Trophoblast cell (in vitro differentiated cells and primary cell): ENCODE data around the gene TPMT.
"Not testable (repeated sequence)": the region's sequence is repeated elsewhere in the genome, so short reads cannot be mapped to it uniquely, and the experiment has no call there.

ENCODE experiments used
- DNase-seq, 2 donors: peaks; one replicate each; pipeline ENCODE4 v3.0.0-alpha.2; 2016
- H2AFZ ChIP-seq: 2 replicates; pipeline ENCODE4 v1.6.1; 2013; ENCODE audit warnings: low read length, moderate library complexity, mild to moderate bottlenecking; ENCODE audit not compliant: insufficient read depth, poor library complexity
- H2AK5ac ChIP-seq: 2 replicates; pipeline ENCODE4 v1.6.1; 2013; ENCODE audit warnings: mild to moderate bottlenecking, low read length
- H2BK120ac ChIP-seq: 2 replicates; pipeline ENCODE4 v1.6.1; 2013; ENCODE audit warnings: low read length, mild to moderate bottlenecking, moderate library complexity; ENCODE audit not compliant: insufficient read depth, poor library complexity
- H2BK12ac ChIP-seq: 2 replicates; pipeline ENCODE4 v1.6.1; 2013; ENCODE audit warnings: mild to moderate bottlenecking, low read length, moderate library complexity
- H2BK5ac ChIP-seq: 2 replicates; pipeline ENCODE4 v1.6.1; 2013; ENCODE audit warnings: low read length, low read depth, moderate library complexity, mild to moderate bottlenecking; ENCODE audit not compliant: poor library complexity
- H3K14ac ChIP-seq: 2 replicates; pipeline ENCODE4 v1.6.1; 2013; ENCODE audit warnings: mild to moderate bottlenecking, low read length
- H3K18ac ChIP-seq: 2 replicates; pipeline ENCODE4 v1.6.1; 2013; ENCODE audit warnings: mild to moderate bottlenecking, low read length
- H3K23ac ChIP-seq: 2 replicates; pipeline ENCODE4 v1.6.1; 2013; ENCODE audit warnings: low read length
- H3K27ac ChIP-seq: 2 replicates; pipeline ENCODE4 v1.5.1; 2013; ENCODE audit warnings: low read depth, mild to moderate bottlenecking, inconsistent platforms, low read length, moderate library complexity
- H3K27me3 ChIP-seq: 2 replicates; pipeline ENCODE4 v1.6.1; 2013; ENCODE audit warnings: inconsistent platforms, mild to moderate bottlenecking, low read length, moderate library complexity; ENCODE audit not compliant: insufficient read depth
- H3K36me3 ChIP-seq, 2 experiments: 1 replicate in 1 of 2; 2 replicates in 1 of 2; pipeline ENCODE4 v1.6.1; 2013; ENCODE audit warnings: low read length in 2 of 2, mild to moderate bottlenecking in 2 of 2, moderate library complexity in 1 of 2; ENCODE audit not compliant: insufficient read depth in 2 of 2, control insufficient read depth in 1 of 2
- H3K4ac ChIP-seq: 2 replicates; pipeline ENCODE4 v1.6.1; 2013; ENCODE audit warnings: low read depth, mild to moderate bottlenecking, low read length, moderate library complexity
- H3K4me1 ChIP-seq, 2 experiments: 1 replicate in 1 of 2; 2 replicates in 1 of 2; pipeline ENCODE4 v1.6.1; 2013; ENCODE audit warnings: low read length in 2 of 2, mild to moderate bottlenecking in 2 of 2, moderate library complexity in 1 of 2; ENCODE audit not compliant: insufficient read depth in 2 of 2, control insufficient read depth in 1 of 2
- H3K4me2 ChIP-seq: 2 replicates; pipeline ENCODE4 v1.6.1; 2013; ENCODE audit warnings: inconsistent platforms, mild to moderate bottlenecking, low read length, moderate library complexity
- H3K4me3 ChIP-seq: 2 replicates; pipeline ENCODE4 v1.5.1; 2013; ENCODE audit warnings: mild to moderate bottlenecking, low read depth, low read length, inconsistent platforms
- H3K79me1 ChIP-seq: one replicate; pipeline ENCODE4 v1.6.1; 2013; ENCODE audit warnings: low read length
- H3K79me2 ChIP-seq: 2 replicates; pipeline ENCODE4 v1.6.1; 2013; ENCODE audit warnings: low read length, mild to moderate bottlenecking; ENCODE audit not compliant: control insufficient read depth, insufficient read depth, poor library complexity
- H3K9ac ChIP-seq: 2 replicates; pipeline ENCODE4 v1.6.1; 2013; ENCODE audit warnings: mild to moderate bottlenecking, low read length
- H3K9me3 ChIP-seq: 2 replicates; pipeline ENCODE4 v1.6.1; 2013; ENCODE audit warnings: low read depth, mild to moderate bottlenecking, control low read depth, inconsistent platforms, low read length; ENCODE audit not compliant: insufficient read depth
- H4K12ac ChIP-seq: 2 replicates; pipeline ENCODE4 v1.6.1; 2013; ENCODE audit warnings: low read depth, mild to moderate bottlenecking, low read length, moderate library complexity
- H4K8ac ChIP-seq: 2 replicates; pipeline ENCODE4 v1.6.1; 2013; ENCODE audit warnings: low read depth, mild to moderate bottlenecking, low read length, moderate library complexity
- H4K91ac ChIP-seq: one replicate; pipeline ENCODE4 v1.6.1; 2013; ENCODE audit warnings: low read depth, mild to moderate bottlenecking, low read length, moderate library complexity
- WGBS: extraction: QIAGEN DNeasy Blood & Tissue Kit; methylation state at CpG from one replicate; pipeline ENCODE4 v1.1.7; 2013; ENCODE audit warnings: missing lambda C conversion rate; ENCODE audit not compliant: insufficient read length, insufficient coverage; ENCODE audit errors: extremely low coverage; 5-methylcytosine and 5-hydroxymethylcytosine counted together

Gene TPMT

DNA sequence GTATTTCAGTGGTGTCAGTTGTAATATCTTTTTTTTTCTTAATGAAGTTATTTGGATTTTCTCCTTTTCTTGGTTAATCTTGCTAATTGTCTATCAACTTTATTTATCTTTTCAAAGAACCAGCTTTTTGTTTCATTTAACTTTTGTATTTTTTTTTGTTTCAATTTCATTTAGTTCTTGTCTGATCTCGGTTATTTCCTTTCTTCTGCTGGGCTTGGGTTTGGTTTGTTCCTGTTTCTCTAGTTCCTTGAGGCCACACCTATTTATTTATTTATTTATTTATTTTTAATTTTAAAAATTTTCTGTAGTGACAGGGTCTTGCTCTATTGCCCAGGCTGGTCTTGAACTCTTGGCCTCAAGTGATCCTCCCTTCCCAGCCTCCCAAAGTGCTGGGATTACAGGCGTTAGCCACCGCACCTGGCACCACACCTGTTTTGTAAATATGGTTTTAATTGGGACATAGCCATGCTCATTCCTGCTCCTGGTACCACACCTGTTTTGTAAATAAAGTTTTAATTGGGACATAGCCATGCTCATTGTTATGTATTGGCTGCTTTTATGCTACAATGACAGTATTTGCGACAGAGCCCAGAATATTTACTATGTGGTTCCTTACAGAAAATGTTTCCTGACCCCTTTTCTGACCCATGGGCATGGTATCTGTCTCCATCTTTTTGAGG, 22.5 kb upstream of the TPMT start:
- H3K4ac ChIP-seq = no peak overlapping the region
- no peak overlapping the region for H2BK5ac ChIP-seq
- no peak overlapping the region for H4K8ac ChIP-seq
- no peaks in the 10 kb centered on the region for H3K79me2 ChIP-seq
- H3K4me2 ChIP-seq = no peak overlapping the region
- H3K9ac ChIP-seq = no peak overlapping the region
- H4K12ac ChIP-seq = no peak overlapping the region
- no peak overlapping the region for H3K14ac ChIP-seq
- no peaks in the 10 kb centered on the region for H3K27me3 ChIP-seq
- no peak for DNase-seq
- no peaks in the 10 kb centered on the region for H3K79me1 ChIP-seq
- H3K36me3 ChIP-seq = peaks cover 0 to 3% of the 10 kb centered on the region in 2 experiments
- no peak overlapping the region for H3K27ac ChIP-seq
- no peak overlapping the region for H3K4me3 ChIP-seq
- WGBS = no CpG with 5 or more reads among the region's 4 CpGs
- no peak overlapping the region for H4K91ac ChIP-seq
- no peak overlapping the region for H3K18ac ChIP-seq
- no peak overlapping the region for H2AK5ac ChIP-seq
- H2BK120ac ChIP-seq = no peak overlapping the region
- H3K23ac ChIP-seq = no peak overlapping the region
- no peak overlapping the region for H2BK12ac ChIP-seq
- no peak overlapping the region for H2AFZ ChIP-seq
- H3K9me3 ChIP-seq = no peaks in the 10 kb centered on the region
- no peaks in the 10 kb centered on the region for H3K4me1 ChIP-seq

DNA sequence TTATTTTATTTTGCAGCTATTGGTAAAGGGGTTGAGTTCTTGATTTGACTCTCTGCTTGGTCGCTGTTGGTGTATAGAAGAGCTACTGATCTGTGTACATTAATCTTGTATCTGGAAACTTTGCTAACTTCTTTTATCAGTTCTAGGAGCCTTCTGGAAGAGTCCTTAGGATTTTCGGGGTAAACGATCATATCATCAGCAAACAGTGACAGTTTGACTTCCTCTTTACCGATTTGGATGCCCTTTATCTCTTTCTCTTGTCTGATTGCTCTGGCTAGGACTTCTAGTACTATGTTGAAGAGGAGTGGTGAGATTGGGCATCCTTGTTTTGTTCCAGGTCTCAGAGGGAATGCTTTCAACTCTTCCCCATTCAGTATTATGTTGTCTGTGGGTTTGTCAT, 21.3 kb upstream of the TPMT start:
- no CpG with 5 or more reads among the region's 4 CpGs for WGBS
- not testable (repeated sequence) for H3K4ac ChIP-seq, H3K27me3 ChIP-seq

DNA sequence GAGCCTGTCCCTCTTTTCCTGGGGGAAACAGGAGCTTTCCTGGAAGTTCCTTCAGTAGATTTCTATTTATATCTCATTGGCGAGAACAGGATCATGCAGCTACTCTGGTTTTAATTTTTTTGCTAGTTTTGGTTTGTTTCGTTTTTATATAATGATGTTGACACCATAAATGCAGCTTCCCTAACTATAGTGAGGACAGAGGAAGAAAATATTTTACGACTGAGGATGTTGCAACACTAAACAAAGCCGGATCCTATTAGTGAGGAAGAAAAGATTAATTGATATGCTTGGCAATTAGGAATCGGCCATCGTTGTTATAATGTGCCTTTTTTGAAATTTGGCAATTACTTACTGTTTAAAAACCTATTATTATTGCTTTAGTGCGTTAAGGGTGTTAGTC, 17.0 kb upstream of the TPMT start:
- Histone ChIP-seq H2BK120ac (no peak overlapping the region), H3K4me2 (no peak overlapping the region), H3K4ac (no peak overlapping the region), H3K14ac (no peak overlapping the region), H3K27me3 (no peaks in the 10 kb centered on the region), H4K91ac (no peak overlapping the region), H2BK12ac (no peak overlapping the region), H3K79me2 (no peaks in the 10 kb centered on the region), H3K79me1 (no peaks in the 10 kb centered on the region), H2BK5ac (no peak overlapping the region), H4K12ac (no peak overlapping the region), H3K36me3 (peaks cover 5 to 7% of the 10 kb centered on the region in 2 experiments), H3K9ac (no peak overlapping the region), H3K27ac (no peak overlapping the region), H2AFZ (no peak overlapping the region), H3K18ac (no peak overlapping the region), H3K4me3 (no peak overlapping the region), H3K9me3 (no peaks in the 10 kb centered on the region), H4K8ac (no peak overlapping the region), H3K23ac (no peak overlapping the region), H3K4me1 (no peaks in the 10 kb centered on the region), H2AK5ac (no peak overlapping the region)
- DNase-seq = no peak
- no CpG with 5 or more reads among the region's 7 CpGs for WGBS

More for the DNA sequence above, 21.3 kb upstream of the TPMT start:
- H2AK5ac ChIP-seq, H3K79me1 ChIP-seq, H3K23ac ChIP-seq, H4K8ac ChIP-seq, H3K14ac ChIP-seq, H3K4me1 ChIP-seq, H2BK5ac ChIP-seq, H3K18ac ChIP-seq, H3K9me3 ChIP-seq, H2BK120ac ChIP-seq, H4K12ac ChIP-seq, H2AFZ ChIP-seq, H4K91ac ChIP-seq, H3K4me3 ChIP-seq, H3K9ac ChIP-seq, H2BK12ac ChIP-seq, H3K27ac ChIP-seq, DNase-seq, H3K4me2 ChIP-seq, H3K79me2 ChIP-seq, H3K36me3 ChIP-seq: not testable (repeated sequence)

DNA sequence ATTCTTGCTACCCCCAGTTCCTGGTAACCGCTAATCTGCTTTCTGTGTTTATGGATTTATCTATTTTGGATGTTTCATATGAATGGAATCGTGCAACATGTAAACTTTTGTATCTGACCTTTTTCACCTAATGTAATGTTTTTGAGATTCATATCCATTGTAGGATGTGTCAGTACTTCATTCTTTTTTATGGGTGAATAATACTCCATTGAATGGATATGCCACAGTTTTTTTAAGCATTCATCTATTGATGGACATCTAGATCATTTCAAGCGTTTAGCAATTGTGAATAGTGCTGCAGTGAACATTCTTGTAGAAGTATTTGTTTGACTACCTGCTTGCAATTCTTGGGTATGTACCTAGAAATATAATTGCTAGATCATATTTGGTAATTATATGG, 13.4 kb upstream of the TPMT start:
- Histone ChIP-seq H3K4ac (no peak overlapping the region), H3K18ac (no peak overlapping the region), H3K4me3 (no peak overlapping the region), H2BK120ac (no peak overlapping the region), H3K79me1 (no peaks in the 10 kb centered on the region), H3K14ac (no peak overlapping the region), H2BK12ac (no peak overlapping the region), H2AK5ac (no peak overlapping the region), H4K12ac (no peak overlapping the region), H3K79me2 (no peaks in the 10 kb centered on the region), H3K27me3 (no peaks in the 10 kb centered on the region), H3K9me3 (no peaks in the 10 kb centered on the region), H3K36me3 (peaks cover 6 to 10% of the 10 kb centered on the region in 2 experiments), H4K91ac (no peak overlapping the region), H3K4me1 (no peaks in the 10 kb centered on the region), H3K23ac (no peak overlapping the region), H2AFZ (no peak overlapping the region), H2BK5ac (no peak overlapping the region), H4K8ac (no peak overlapping the region), H3K9ac (no peak overlapping the region), H3K4me2 (no peak overlapping the region), H3K27ac (no peak overlapping the region)
- no CpG with 5 or more reads among the region's 3 CpGs for WGBS
- DNase-seq = no peak
